Measurements from ENCODE around the gene ALG14.
A peak's percentile ranks its signal among the peaks of the same experiment; 100 is the strongest.
"Not testable (repeated sequence)": the region's sequence is repeated elsewhere in the genome, so short reads cannot be mapped to it uniquely, and the experiment has no call there.

ALG14 gene

DNA sequence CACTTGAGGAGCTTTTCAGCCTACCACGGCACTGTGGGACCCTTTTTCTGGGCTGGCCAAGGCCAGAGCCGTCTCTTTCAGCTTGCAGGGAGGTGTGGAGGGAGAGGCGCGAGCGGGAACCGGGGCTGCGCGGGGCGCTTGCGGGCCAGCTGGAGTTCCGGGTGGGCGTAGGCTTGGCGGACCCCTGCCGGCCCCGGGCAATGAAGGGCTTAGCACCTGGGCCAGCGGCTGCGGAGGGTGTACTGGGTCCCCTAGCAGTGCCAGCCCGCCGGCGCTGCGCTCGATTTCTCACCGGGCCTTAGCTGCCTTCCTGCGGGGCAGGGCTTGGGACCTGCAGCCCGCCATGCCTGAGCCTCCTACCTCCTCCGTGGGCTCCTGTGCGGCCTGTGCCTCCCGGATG lies 18.5 kb upstream of the ALG14 start:
- DNase-seq; in situ Hi-C loops (cut with HindIII; ENCODE audit: low pct_ligation_motif_present, low pct_unique_long_range_greater_than_20kb, low sequenced_read_pairs): not testable (repeated sequence)

DNA sequence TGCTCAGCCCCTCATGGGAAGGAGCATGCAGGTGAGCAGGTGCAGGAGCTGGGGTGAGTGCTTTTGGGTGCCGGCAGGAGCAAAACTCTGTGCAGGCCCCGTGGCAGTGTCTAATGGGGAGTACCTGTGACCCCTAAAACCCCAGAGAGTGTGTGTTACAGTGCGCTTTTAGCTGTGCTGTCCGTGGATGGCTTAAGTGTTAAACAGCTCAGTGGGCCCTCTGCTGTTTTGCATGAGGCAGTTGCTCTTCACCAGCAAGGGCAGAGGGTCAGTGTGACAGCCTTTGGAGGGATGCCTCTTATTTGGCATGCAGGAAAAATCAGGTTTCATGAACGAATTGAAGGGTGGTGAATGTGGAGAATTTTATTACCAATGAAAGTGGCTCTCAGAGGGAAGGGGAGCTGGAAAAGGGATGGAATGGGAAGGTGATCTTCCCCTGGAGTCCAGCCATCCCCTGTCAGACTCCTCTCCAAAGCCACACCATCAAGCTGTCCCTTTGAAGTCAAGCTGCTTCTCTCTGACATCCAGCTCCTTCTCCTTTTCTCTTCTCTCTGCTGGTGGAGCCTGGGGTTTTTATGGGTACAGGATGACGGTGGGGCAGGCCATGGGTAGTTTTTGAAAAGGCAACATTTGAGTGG lies 17.0 kb upstream of the ALG14 start:
- no peak for DNase-seq
- in situ Hi-C loops (cut with HindIII; ENCODE audit: low pct_ligation_motif_present, low pct_unique_long_range_greater_than_20kb, low sequenced_read_pairs) = no loop called here

DNA sequence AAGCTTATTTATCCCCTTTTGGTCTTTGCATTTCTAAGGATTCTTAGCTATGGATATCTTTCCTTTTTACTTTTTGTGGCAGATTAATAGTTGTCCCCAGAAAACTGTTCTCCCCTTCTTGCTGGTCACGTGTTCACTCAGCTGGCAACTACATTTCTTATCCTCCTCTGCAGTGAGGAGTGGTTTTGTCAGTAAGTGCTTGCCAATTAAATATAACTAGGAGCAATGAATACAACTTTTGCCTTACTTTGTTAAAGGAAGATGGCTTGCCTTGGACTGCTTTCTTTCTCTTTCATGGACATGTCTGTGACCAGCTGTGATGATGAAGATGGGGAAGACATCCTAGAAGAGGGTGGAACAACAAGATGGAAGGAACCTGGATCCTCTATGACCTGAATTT lies 15.6 kb upstream of the ALG14 start:
- in situ Hi-C loops (cut with HindIII; ENCODE audit: low pct_ligation_motif_present, low pct_unique_long_range_greater_than_20kb, low sequenced_read_pairs) = no loop called here
- DNase-seq = no peak

DNA sequence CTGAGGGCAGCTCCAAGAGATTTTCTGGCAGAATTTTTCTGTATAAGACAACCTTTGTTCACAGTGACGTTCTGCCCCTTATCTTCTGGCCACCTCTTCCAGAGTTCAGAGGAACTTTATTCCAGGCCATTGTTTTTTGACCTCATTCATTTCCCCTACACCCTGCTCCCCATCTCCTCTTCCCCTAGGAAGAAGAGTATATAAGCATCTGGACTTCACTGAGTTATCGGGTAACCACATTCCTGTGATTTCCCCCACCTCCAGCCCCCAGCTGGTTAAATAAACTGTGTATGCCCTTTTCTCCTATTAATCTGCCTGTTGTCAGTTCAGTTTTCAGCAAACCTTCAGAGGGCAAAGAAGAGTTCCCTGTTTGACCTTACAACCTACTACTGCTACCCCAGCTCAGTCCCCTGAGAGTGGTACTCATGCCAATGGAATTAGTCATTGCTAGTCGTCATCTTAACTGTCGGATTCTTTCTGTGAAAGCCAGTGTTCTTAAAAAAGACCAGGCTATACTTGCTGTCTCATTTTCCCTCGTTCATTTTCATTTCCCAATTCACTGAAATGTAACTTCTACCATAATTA lies 14.3 kb upstream of the ALG14 start:
- in situ Hi-C loops (cut with HindIII; ENCODE audit: low pct_ligation_motif_present, low pct_unique_long_range_greater_than_20kb, low sequenced_read_pairs) = no loop called here
- peak; percentile 91 for DNase-seq

DNA sequence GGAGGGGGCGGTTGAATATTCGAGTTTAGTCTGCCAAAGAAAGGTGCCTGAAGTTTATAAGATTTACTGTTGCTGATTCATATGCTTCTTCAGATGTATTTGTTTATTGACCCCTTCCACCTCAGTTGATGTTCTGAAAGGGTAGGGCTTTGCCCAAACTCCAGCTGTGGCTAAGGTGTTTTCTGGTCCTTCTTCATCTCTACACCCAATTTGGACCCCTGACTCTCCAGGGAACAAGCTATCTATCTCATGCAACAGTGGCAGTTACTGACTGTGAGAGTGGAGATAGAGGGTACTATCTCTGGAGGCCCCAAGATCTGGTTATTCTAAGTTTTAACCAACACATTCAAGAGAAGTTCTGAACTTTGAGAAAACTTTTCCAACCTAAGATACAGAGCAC lies 12.6 kb upstream of the ALG14 start:
- in situ Hi-C loops (cut with HindIII; ENCODE audit: low pct_ligation_motif_present, low pct_unique_long_range_greater_than_20kb, low sequenced_read_pairs) = no loop called here

DNA sequence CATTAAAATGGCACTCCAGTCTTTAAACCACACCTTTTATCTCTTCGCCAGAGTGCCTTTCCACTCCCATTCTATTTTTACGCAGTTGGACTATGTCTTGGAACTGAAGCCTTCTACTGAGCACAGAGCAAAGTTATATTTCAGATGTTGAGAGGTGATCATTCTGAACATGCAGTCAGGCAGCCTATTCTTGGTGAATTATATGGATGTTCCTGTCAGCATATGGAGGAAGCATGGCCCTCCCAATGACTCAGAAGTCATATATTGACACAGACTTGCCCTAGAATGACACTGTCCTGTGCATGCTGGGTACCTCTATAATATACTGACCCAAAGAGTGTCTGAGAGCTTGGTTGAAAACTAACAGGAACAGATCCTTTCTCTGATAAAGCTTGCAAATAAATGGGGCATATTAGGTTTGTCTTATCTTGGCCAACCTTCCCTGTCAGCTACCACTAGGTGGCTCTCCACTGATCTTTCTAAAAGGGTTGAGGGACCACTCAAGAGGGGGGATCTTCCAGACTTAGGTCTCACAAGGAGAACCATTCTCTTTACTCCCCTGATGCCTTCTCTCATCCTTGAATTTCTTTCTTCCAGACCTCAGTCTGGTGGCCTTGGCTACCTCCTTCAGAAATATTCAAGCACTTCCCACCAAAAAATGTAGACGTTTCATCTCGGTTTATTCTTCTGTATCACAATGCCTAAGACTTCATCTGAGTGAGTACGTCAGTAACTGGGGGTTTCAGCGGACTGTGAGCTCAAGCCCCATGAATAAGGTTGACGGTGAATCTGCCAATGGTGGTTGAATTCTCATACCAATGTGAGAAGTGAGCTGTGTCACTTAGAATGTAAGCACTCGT lies 11.8 kb upstream of the ALG14 start:
- DNase-seq = peak; percentile 41
- in situ Hi-C loops (cut with HindIII; ENCODE audit: low pct_ligation_motif_present, low pct_unique_long_range_greater_than_20kb, low sequenced_read_pairs) = no loop called here

More for the DNA sequence above, 12.6 kb upstream of the ALG14 start:
- DNase-seq = no peak

DNA sequence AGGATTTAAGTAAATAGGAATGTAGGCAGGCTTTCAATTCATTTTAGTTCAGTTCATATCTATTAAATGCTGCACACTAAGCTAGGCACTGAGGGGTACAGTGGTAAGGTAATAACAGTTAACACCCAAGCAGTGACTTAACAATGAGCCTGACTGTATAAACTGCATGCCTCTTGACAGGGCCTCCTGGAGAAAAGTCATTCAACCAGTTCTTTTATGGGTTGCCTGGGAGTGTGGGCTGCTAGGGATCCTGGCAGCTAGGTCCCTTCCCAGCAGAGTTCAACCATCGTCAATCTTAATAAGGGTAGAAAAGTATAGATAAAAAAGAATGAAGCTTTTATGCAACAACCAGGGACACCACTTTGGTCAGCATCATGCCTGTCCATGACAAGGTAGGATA lies 8.1 kb upstream of the ALG14 start:
- in situ Hi-C loops (cut with HindIII; ENCODE audit: low pct_ligation_motif_present, low pct_unique_long_range_greater_than_20kb, low sequenced_read_pairs) = no loop called here
- DNase-seq = no peak

DNA sequence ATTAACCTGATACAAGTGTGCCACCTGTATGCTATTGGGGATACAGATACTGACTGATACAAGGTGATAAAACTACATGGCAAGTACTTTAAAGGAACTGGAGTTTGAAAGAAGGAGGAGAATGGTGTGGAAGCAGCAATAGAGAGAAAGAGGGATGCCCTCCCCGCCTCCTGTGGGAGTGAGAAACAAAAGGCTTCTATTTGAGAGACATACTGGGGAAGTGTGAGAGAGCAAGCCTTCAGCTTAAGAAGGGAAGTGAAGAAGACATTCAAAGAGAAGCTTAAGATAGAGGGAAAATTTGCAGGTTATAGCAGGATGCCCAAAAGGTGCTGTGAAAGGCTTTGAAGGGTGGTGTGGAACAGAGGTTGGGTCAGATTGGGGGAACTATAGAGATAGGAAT lies 7.7 kb upstream of the ALG14 start:
- in situ Hi-C loops (cut with HindIII; ENCODE audit: low pct_ligation_motif_present, low pct_unique_long_range_greater_than_20kb, low sequenced_read_pairs) = no loop called here
- no peak for DNase-seq

DNA sequence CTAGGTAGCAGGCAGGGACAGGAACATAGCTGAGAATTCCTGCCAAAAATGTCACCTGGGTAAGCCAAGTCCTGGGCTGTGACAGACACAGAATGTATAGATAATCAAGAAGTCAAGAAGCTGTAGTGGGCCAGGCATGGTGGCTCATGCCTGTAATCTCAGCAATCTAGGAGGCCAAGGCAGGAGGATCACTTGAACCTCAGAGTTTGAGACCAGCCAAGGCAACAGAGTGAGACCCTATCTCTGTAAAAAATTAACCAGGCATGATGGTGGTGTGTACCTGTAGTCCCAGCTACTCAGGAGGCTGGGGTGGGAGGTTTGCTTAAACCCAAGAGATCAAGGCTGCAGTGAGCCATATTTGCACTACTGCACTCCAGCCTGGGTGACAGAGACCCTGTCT lies 3.3 kb upstream of the ALG14 start:
- in situ Hi-C loops (cut with HindIII; ENCODE audit: low pct_ligation_motif_present, low pct_unique_long_range_greater_than_20kb, low sequenced_read_pairs) = no loop called here
- DNase-seq = no peak

DNA sequence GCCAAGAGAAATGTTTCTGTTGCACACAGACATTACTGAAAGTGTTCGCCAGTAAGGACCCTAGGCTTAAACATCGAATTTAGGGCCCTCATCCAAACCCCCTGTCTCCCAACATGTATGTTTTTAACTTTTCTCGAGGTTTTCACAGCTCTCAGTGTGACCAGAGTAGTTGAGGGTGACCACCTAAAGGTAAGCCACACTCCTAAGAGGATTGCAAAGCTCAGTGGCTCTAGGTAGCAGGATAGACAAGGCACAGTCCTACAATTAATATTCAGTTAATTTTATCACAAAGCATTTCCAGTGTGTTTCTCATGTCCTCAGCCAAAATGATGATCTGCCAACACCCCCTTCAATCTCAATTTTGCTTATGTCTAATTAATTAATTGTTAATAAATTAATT lies 695 bp upstream of the ALG14 start:
- no peak for DNase-seq
- in situ Hi-C loops (cut with HindIII; ENCODE audit: low pct_ligation_motif_present, low pct_unique_long_range_greater_than_20kb, low sequenced_read_pairs) = no loop called here

DNA sequence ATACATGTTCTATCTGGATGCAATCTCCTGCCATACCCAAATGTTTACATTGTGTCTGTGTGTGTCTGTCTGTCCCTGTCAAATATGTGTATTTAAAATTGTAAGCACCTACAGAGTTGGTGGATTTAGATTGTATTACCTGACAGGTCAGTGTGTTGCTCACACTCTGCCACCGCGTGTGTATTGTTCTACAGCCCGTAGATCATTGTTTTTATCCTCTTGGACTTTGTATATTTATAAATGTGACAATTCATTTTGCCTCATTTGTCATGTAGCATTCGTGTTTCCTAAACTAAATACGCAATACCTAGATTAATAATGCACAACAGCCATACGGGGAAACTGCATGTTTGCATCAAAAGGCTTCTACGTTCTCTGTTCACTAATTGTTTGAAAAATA lies 634 bp downstream of the ALG14 start:
- DNase-seq = no peak
- in situ Hi-C loops (cut with HindIII; ENCODE audit: low pct_ligation_motif_present, low pct_unique_long_range_greater_than_20kb, low sequenced_read_pairs) = no loop called here

DNA sequence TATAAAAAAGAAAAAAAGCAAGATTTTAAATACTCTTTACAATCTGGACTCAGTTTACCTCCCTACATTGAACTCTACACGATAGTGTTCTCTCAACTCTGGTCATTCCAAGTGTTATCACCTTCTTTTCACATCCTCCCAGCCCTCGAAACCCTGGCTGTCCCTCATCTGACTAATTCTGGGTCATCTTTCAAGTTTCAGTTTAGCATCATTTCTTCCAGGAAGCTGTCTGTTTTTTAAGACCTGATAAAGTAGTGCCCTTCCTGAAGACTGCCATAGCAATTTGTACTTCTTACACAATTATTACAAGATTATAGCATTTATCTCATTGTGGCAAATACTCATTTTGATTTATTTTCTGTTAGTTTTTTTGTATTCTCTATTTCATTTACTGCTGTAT lies 1.2 kb downstream of the ALG14 start:
- in situ Hi-C loops (cut with HindIII; ENCODE audit: low pct_ligation_motif_present, low pct_unique_long_range_greater_than_20kb, low sequenced_read_pairs) = no loop called here

DNA sequence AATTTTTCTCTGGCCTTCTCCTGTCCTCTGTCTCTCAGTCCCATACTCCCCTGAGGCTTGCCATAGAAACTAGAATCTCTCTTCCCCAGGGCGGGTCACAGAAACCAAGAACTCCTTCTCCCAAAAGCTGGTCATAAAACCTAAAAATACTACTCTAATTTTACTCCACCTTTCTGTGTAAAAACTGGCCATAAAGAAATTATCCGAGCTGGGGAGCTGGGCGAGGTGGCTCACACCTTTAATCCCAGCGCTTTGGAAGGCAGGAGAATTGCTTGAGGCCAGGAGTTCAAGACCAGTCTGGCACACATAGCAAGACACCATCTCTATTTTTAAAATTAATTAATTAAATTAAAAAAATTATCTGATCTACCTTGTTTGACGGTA lies 3.0 kb downstream of the ALG14 start:
- no peak for DNase-seq
- in situ Hi-C loops (cut with HindIII; ENCODE audit: low pct_ligation_motif_present, low pct_unique_long_range_greater_than_20kb, low sequenced_read_pairs) = no loop called here

More for the DNA sequence above, 1.2 kb downstream of the ALG14 start:
- DNase-seq = no peak

DNA sequence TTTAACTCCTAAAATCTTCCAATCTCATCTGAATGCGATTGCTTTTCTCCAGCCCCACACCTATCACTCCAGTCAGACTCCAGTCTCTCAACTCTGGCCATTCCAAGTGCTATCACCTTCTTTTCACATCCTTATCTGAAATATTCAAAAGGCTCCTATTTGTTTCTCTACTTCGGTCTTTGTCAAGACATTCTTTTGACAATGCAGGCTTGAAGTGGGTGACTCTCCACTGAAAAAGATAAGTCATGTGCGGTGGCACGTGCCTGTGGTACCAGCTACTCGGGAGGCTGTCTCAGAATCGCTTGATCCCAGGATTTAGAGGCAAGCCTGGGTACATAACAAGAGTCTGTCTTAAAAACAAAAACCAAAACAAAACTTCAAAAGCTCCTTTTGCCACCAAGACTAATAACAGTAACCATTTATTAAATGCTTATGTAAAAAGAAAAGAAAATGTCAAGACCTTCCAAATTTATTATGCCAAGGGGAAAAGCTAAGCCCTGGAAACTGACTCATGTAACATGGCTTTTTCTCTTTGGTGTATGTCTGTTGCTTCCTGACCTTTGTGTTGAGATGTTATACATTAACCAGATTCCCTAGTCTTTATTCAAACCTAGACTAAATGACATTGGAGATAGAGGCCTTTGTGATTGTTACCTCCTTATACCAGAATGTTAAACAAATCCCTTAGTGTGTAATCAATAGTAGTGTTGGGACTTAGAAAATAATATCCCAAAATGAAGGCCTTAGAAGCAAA lies 3.6 kb downstream of the ALG14 start:
- in situ Hi-C loops (cut with HindIII; ENCODE audit: low pct_ligation_motif_present, low pct_unique_long_range_greater_than_20kb, low sequenced_read_pairs) = no loop called here
- DNase-seq = peak; percentile 59

DNA sequence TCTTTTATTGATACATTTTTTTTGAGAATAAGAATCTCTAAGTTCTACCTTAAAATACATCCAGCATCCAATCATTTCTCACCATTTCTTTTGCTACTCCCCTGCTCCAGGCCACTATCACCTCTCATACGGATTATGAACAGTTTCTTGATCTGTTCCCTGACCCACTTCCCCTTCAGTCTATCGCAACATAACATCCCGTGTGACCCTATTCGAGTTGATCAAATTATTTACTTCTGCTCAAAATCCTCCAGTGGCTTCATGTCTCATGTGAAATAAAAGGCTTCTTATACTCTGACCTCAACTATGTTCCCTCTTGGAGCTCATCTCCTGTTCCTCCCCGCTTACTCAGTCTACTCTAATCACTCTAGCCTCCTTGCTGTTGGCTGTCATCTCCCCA lies 5.2 kb downstream of the ALG14 start:
- DNase-seq = no peak
- in situ Hi-C loops (cut with HindIII; ENCODE audit: low pct_ligation_motif_present, low pct_unique_long_range_greater_than_20kb, low sequenced_read_pairs) = no loop called here

DNA sequence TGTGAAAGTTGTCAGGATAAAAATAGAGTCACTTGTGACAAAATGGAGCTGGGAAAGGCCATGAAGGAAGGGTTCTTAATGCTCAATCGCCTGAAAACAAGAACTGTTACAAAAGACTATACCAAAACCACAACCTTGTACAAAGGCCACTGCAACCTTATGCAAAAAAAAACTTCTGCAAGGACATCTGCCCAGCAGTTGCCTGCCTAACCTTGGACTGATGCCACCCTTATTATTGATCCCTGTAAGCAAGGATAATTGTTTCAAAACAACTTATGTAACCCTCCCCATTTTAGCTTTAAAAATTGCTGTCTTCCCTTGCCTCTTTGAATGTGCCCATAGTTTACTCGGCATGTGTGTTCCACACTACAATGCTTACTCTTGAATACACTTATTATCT lies 5.7 kb downstream of the ALG14 start:
- no peak for DNase-seq

DNA sequence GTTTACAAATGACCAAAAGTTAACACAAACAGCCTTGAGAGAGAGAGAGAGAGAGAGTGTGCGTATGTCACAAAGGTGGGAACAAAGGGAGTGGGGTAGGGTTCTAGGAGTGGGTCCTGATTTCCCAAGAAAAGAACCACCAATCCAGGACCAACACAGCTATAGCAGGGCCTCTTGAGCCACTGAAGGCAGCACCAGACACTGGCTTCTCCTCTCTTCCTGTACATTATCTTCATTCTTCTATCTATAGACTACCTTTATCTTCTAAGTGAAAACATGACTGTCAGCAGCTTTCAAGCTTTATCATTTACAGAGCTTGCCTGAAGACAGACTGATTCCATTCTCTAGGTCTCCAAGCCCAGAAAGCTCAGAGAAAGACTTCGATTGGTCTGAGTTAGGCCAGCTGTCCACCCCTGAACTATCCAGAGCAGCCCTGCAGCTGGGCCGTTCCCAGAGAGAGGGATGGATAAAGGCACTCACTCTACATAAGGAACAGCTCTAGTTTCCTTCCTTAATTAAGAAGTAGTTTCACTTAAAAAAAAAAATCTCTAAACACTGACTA lies 11.2 kb downstream of the ALG14 start:
- no peak for DNase-seq
- in situ Hi-C loops (cut with HindIII; ENCODE audit: low pct_ligation_motif_present, low pct_unique_long_range_greater_than_20kb, low sequenced_read_pairs) = no loop called here

More for the DNA sequence above, 5.7 kb downstream of the ALG14 start:
- in situ Hi-C loops (cut with HindIII; ENCODE audit: low pct_ligation_motif_present, low pct_unique_long_range_greater_than_20kb, low sequenced_read_pairs) = no loop called here

DNA sequence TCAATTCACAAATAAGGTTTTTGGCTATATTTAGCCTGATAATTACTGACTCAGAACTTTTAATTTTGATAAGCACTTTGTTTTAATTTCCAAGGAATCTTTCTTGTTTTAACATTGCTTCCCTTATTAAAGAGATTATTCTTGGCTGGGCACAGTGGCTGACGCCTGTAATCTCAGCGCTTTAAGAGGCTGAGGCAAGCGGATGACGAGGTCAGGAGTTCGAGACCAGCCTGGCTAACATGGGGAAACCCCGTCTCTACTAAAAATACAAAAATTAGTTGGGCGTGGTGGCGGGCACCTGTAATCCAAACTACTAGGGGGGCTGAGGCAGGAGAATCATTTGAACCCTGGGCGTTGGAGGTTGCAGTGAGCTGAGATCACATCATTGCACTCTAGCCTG lies 13.8 kb downstream of the ALG14 start:
- no peak for DNase-seq
- in situ Hi-C loops (cut with HindIII; ENCODE audit: low pct_ligation_motif_present, low pct_unique_long_range_greater_than_20kb, low sequenced_read_pairs) = no loop called here

DNA sequence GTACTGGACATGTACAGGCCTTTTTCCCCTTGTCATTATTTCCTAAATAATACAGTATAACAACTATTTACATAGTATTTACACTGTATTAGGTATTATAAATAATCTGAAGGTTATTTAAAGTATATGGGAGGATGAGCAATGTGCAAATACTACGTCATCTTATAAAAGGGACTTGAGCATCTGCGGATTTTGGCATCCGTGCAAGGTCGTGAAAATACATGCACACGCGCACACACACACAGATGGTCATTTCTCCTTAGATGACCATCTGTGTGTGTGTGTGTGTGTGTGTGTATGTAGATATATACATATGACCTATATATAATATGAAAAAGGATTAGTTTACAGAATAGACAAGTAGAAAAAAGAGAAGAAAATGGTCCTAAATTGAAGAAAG lies 15.4 kb downstream of the ALG14 start:
- in situ Hi-C loops (cut with HindIII; ENCODE audit: low pct_ligation_motif_present, low pct_unique_long_range_greater_than_20kb, low sequenced_read_pairs) = no loop called here
- no peak for DNase-seq

Measured in ACHN (cell line).